Measurements from ENCODE around the gene PPP1R1C. TPM values are rescaled to one million over a fixed set of nuclear protein-coding genes. Genes with fewer than 3 reads are reported as not detected.

The PPP1R1C gene
- total and polyA plus RNA-seq, 10 donors, result 0.24 to 0.48 (median 0.32) TPM; not detected in 5

- DNase-seq, result no peak
- Histone ChIP-seq H3K27me3 (replicated peaks in 1 of 7) (no peaks in the 10 kb centered on the region), H3K36me3 (no peaks in the 10 kb centered on the region), H3K27ac (no peak overlapping the region), H3K9me3 (no peaks in the 10 kb centered on the region), H3K4me3 (no peak overlapping the region), H3K4me1 (no peaks in the 10 kb centered on the region)
- 80 to 84% (median 81%) methylated on average over 7 of the region's 7 CpGs for WGBS, 5 donors
- TF ChIP-seq CTCF (IDR thresholded peaks at IDR 0.05 in 8 of 11, conservative IDR thresholded peaks at IDR 0.05 in 3 of 11) (no peak), POLR2A (IDR thresholded peaks at IDR 0.05) (no peak), POLR2AphosphoS5 (IDR thresholded peaks at IDR 0.05) (no peak)
- intact Hi-C loops (cut with DNase I; ENCODE audit: low total_unique reads), result no loop called here
These were observed 158.6 kb downstream of the PPP1R1C start for GRCh38 chr2:182144041-182144775.

GRCh38 chr2:182144776-182145165, 159.1 kb downstream of the PPP1R1C start:
- H3K27ac ChIP-seq, result no peak overlapping the region
- no peaks in the 10 kb centered on the region for H3K27me3 ChIP-seq (replicated peaks in 1 of 7)
- H3K4me1 ChIP-seq, result no peaks in the 10 kb centered on the region
- WGBS, 5 donors, result 68 to 93% (median 81%) methylated on average over 1 of the region's 1 CpG
- no peaks in the 10 kb centered on the region for H3K9me3 ChIP-seq
- no peak overlapping the region for H3K4me3 ChIP-seq
- no peak for TF ChIP-seq CTCF (IDR thresholded peaks at IDR 0.05 in 8 of 11, conservative IDR thresholded peaks at IDR 0.05 in 3 of 11)
- no peak for TF ChIP-seq POLR2A (IDR thresholded peaks at IDR 0.05)
- TF ChIP-seq POLR2AphosphoS5 (IDR thresholded peaks at IDR 0.05), result no peak
- H3K36me3 ChIP-seq, result no peaks in the 10 kb centered on the region
- intact Hi-C loops (cut with DNase I; ENCODE audit: low total_unique reads), result no loop called here
- no peak for DNase-seq

- H3K4me1 ChIP-seq, result no peaks in the 10 kb centered on the region
- intact Hi-C loops (cut with DNase I; ENCODE audit: low total_unique reads), result no loop called here
- no peak overlapping the region for H3K4me3 ChIP-seq
- H3K9me3 ChIP-seq, result no peaks in the 10 kb centered on the region
- no peak overlapping the region for H3K27ac ChIP-seq
- TF ChIP-seq POLR2AphosphoS5 (IDR thresholded peaks at IDR 0.05) (no peak), CTCF (IDR thresholded peaks at IDR 0.05 in 8 of 11, conservative IDR thresholded peaks at IDR 0.05 in 3 of 11) (no peak), POLR2A (IDR thresholded peaks at IDR 0.05) (no peak)
- no peaks in the 10 kb centered on the region for H3K36me3 ChIP-seq
- 74 to 85% (median 80%) methylated on average over 2 of the region's 2 CpGs for WGBS, 5 donors
- H3K27me3 ChIP-seq (replicated peaks in 1 of 7), result no peaks in the 10 kb centered on the region
- no peak for DNase-seq
These were observed 162.7 kb downstream of the PPP1R1C start for GRCh38 chr2:182148344-182148743.

- no peak for TF ChIP-seq CTCF (IDR thresholded peaks at IDR 0.05 in 8 of 11, conservative IDR thresholded peaks at IDR 0.05 in 3 of 11)
- WGBS, 5 donors, result 63 to 92% (median 87%) methylated on average over 2 to 3 of the region's 3 CpGs
- H3K36me3 ChIP-seq, result no peaks in the 10 kb centered on the region
- H3K4me1 ChIP-seq, result no peaks in the 10 kb centered on the region
- H3K27ac ChIP-seq, result no peak overlapping the region
- no peak for DNase-seq
- no peak overlapping the region for H3K4me3 ChIP-seq
- intact Hi-C loops (cut with DNase I; ENCODE audit: low total_unique reads), result no loop called here
- no peaks in the 10 kb centered on the region for H3K9me3 ChIP-seq
- no peaks in the 10 kb centered on the region for H3K27me3 ChIP-seq (replicated peaks in 1 of 7)
These were observed 178.2 kb downstream of the PPP1R1C start for GRCh38 chr2:182163878-182164277.

Measured in spleen (tissue), 11 donors.